ENCODE results near the gene MAN2B1.
"Not testable (repeated sequence)": the region's sequence is repeated elsewhere in the genome, so short reads cannot be mapped to it uniquely, and the experiment has no call there.

Gene MAN2B1

DNA sequence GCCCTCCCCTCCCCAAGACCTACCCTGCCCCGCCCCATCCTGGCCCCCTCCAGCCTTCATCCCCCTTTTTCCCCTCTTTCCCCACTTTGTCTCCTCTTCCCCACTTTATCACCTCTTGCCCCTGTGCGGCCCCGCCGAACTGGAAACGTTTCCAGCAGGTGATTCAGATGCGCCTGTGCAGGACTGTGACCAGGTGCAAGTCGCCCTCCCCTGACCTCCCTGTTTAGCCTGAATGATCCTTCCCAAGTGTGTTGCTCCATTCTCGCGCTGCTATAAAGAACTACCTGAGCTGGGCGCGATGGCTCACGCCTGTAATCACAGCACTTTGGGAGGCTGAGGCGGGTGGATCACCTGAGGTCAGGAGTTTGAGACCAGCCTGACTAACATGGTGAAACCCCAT is 29.9 kb downstream of the MAN2B1 start:
- H3K4me3 ChIP-seq (ENCODE audit: low read depth, low read length), result no peak overlapping the region
- TF ChIP-seq, protein P1, sequence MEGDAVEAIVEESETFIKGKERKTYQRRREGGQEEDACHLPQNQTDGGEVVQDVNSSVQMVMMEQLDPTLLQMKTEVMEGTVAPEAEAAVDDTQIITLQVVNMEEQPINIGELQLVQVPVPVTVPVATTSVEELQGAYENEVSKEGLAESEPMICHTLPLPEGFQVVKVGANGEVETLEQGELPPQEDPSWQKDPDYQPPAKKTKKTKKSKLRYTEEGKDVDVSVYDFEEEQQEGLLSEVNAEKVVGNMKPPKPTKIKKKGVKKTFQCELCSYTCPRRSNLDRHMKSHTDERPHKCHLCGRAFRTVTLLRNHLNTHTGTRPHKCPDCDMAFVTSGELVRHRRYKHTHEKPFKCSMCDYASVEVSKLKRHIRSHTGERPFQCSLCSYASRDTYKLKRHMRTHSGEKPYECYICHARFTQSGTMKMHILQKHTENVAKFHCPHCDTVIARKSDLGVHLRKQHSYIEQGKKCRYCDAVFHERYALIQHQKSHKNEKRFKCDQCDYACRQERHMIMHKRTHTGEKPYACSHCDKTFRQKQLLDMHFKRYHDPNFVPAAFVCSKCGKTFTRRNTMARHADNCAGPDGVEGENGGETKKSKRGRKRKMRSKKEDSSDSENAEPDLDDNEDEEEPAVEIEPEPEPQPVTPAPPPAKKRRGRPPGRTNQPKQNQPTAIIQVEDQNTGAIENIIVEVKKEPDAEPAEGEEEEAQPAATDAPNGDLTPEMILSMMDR (IDR thresholded peaks at IDR 0.05; ENCODE audit: borderline replicate concordance, insufficient read depth, low read depth, low read length), result no peak

DNA sequence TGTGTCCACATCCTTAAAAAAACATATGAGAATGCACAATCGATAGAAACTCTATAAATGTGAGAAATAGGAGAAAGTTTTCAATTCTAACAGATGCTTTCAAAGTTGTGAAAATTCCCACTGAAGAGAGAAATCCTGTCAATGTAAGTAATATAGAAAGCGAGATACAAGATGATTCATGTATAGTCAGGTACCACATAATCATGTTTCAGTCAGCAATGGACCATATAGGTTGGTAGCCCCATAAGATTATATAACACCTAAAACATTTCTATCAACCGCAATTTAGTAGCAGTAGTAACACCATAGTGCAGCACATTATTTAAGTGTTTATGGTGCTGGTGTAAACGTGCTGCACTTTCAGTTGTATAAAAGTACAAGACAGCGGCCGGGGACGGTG is 37.3 kb downstream of the MAN2B1 start:
- TF ChIP-seq, protein P1 (IDR thresholded peaks at IDR 0.05; ENCODE audit: borderline replicate concordance, insufficient read depth, low read depth, low read length), result no peak
- H3K4me3 ChIP-seq (ENCODE audit: low read depth, low read length), result no peak overlapping the region

DNA sequence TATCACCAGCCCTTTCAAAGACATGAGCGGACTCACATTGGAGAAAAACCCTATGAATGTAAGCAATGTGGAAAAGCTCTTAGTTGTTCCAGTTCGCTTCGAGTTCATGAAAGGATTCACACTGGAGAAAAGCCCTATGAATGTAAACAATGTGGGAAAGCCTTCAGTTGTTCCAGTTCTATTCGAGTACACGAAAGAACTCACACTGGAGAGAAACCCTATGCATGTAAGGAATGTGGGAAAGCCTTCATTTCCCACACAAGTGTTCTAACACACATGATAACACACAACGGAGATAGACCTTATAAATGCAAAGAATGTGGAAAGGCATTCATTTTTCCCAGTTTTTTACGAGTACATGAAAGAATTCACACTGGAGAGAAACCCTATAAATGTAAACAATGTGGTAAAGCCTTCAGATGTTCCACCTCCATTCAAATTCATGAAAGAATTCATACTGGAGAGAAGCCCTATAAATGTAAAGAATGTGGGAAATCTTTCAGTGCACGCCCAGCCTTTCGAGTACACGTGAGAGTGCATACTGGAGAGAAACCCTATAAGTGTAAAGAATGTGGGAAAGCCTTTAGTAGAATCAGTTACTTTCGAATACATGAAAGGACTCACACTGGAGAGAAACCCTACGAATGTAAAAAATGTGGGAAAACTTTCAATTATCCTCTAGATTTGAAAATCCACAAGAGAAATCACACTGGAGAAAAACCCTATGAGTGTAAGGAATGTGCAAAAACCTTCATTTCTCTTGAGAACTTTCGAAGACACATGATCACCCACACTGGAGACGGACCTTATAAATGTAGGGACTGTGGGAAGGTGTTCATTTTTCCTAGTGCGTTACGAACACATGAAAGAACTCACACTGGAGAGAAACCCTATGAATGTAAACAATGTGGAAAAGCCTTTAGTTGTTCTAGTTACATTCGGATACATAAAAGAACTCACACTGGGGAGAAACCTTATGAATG is 38.2 kb downstream of the MAN2B1 start:
- H3K4me3 ChIP-seq (ENCODE audit: low read depth, low read length), result no peak overlapping the region

DNA sequence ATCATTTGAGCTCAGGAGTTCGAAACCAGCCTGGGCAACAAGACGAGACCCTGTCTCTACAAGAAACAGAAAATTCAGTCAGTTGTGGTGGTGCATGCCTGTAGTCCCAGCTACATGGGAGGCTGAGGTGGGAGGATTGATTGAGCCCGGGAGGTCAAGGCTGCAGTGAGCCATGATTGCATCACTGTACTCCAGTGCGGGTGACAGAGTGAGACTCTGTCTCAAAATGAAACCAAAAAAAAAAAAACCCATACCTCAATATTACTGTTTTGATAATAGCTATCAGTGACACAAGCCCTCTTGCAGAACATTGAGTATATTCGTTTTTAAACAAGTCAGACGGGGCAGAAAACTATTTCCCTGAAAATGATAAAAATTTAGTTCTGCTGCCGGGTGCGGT is 39.6 kb downstream of the MAN2B1 start:
- H3K4me3 ChIP-seq (ENCODE audit: low read depth, low read length), result no peak overlapping the region

More for the DNA sequence above, 38.2 kb downstream of the MAN2B1 start:
- TF ChIP-seq, protein P1 (IDR thresholded peaks at IDR 0.05; ENCODE audit: borderline replicate concordance, insufficient read depth, low read depth, low read length), result no peak

DNA sequence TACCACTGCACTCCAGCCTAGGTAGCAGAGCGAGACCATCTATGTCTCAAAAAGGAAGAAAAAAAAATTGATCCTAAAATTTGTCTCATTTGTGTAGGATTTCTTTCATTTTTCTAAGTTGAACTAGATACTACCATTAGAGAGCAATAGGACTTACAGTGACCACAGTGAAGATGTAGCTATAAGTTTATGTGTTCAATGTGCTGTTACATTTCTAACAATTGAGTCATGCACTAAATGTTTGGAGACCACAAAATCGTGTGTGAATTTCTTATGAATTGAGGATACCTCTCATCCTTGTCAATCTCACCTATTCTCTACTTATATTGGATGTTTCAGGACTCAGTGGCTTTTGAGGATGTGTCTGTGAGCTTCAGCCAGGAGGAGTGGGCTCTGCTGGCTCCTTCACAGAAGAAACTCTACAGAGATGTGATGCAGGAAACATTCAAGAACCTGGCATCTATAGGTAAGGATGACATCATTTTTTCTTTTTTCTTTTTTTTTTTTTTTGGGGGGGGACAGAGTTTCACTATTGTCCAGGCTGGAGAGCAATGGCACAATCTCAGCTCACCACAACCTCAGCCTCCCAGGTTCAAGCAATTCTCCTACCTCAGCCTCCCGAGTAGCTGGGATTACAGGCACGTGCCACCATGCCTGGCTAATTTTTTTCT is 43.0 kb downstream of the MAN2B1 start:
- no peak overlapping the region for H3K4me3 ChIP-seq (ENCODE audit: low read depth, low read length)
- TF ChIP-seq, protein P1 (IDR thresholded peaks at IDR 0.05; ENCODE audit: borderline replicate concordance, insufficient read depth, low read depth, low read length), result no peak

More for the DNA sequence above, 39.6 kb downstream of the MAN2B1 start:
- TF ChIP-seq, protein P1 (IDR thresholded peaks at IDR 0.05; ENCODE audit: borderline replicate concordance, insufficient read depth, low read depth, low read length), result no peak

DNA sequence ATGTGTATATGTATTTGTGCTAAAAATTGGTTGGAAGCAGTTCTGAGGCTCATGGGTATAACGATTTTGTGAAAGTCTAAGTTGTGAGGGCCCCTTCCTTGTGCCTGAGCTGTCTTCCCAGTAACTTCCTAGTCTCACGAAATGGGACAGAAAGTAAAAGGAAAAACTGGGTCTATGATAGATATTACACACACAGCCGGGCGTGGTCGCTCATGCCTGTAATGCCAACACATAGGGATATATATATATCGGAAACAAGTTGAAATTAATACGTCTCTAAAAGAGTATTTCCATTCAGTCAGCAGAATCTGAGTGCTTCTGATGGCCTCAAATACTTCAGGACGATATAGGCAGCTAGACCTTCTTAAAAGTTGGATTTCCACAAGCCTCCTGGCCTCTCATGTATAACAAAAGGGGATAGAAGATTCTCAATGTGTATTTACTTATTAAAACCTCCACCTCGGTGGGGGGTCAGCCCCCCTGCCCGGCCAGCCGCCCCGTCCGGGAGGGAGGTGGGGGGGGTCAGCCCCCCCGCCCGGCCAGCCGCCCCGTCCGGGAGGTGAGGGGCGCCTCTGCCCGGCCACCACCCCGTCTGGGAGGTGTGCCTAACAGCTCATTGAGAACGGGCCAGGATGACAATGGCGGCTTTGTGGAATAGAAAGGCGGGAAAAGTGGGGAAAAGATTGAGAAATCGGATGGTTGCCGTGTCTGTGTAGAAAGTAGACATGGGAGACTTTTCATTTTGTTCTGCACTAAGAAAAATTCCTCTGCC is 45.1 kb downstream of the MAN2B1 start:
- not testable (repeated sequence) for H3K4me3 ChIP-seq (ENCODE audit: low read depth, low read length)

DNA sequence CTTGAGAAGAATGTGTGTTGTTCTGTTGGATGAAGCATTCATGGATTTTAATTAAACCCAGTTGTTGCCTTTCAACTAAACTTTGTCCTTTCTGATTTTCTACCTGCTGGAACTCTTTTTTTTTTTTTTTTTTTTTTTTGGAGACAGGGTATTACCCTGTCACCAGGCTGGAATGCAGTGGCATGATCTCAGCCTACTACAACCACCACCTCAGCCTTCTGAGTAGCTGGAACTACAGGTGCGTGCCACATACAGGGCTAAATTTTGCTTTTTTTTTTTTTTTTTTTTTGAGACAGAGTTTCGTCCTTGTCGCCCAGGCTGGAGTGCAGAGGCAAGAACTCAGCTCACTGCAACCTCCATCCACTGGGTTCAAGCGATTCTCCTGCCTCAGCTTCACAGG is 48.9 kb downstream of the MAN2B1 start:
- TF ChIP-seq, protein P1 (IDR thresholded peaks at IDR 0.05; ENCODE audit: borderline replicate concordance, insufficient read depth, low read depth, low read length), result no peak
- H3K4me3 ChIP-seq (ENCODE audit: low read depth, low read length), result no peak overlapping the region
